ENCODE data around the gene GBF1.

Gene GBF1

GRCh38 chr10:102421757-102422512 lies 176.6 kb downstream of the GBF1 start:
- no peak for DNase-seq (ENCODE audit: low read depth in 2 of 2)

DNA sequence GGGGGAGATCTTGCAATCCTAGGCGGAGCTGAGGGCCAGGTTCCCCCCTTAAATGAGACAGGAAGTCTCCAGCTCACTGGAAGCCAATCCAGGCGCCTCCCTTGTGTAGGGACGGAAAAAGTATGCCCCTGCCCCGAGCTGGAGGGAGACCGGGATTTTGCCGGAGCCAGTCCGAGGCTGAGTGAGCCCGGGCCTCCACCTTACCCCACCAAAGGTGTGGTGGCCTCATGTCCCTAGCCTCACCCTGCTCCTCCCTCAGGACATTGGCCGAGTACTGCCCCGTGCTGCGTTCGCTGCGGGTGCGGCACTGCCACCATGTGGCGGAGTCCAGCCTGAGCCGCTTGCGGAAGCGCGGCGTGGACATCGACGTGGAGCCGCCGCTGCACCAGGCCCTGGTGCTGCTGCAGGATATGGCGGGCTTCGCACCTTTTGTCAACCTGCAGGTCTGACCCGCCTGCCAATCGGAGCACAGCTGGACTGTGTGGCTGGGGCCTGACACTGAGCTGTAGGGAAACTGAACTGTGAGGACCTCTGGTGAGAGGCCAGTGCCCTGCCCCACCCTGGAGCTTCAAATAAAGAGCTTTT lies 177.3 kb downstream of the GBF1 start:
- DNase-seq (ENCODE audit: low read depth in 2 of 2), result peak in 1 of 2 donors; percentile 58

GRCh38 chr10:102423372-102423968 lies 178.1 kb downstream of the GBF1 start:
- DNase-seq (ENCODE audit: low read depth in 2 of 2), result no peak

DNA sequence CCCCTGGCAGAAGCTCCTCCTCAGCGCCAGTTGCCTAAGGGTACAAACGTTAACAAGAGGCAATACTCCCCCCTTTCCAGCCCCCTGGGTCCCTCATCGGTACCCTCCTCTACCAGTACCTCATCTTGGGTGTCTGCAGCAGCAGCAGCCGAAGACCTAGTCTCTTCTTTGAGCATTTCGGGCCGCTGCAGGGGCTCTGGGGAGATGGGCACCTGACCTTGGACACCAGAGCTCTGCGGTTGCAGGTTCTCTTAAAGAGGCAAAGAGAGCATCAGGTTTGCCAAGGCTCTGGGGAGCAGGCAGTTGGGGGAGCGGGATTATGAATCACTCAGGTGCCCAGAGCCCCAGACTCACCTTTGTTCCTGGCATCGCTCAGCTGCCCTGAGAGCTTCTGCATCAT lies 178.8 kb downstream of the GBF1 start:
- no peak for DNase-seq (ENCODE audit: low read depth in 2 of 2)

DNA sequence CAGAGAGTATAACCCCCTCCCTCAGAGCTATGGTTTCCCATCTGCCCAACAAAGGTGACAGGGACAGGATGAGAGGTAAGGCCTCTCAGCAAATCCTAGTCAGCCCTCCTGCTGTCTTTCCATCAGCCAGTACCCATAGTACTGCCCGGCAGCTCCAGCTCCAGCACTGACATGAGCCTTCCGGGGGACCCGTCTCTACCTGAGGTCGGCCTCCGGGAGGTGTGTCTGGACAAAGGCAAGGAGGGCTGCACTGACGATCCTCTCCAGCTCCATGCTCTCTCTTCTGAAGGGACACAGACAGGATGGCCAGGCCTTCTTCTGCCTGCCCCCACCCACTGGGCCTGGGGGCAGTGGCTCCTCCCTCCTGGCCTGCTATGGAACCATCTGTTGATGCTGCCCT lies 179.6 kb downstream of the GBF1 start:
- DNase-seq (ENCODE audit: low read depth in 2 of 2), result no peak

DNA sequence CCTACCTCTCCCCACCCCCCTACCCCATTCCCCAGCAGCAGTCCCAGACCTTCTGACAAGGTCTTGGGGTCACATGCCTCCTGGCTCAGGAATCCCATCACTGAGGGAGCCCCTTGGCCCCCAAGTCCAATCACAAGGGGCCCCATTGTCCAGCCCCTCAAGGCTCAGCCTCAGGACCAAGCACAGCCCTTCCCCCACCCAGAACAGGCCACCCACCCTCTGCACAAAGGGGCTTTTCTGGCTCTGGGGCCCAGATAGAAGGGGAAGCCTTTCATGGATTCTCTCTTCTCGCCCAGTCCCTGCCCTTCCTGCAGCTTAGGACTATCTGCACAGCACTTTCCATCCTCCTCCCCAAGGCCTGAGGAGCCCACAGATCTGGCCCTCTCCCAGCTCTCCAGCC lies 180.1 kb downstream of the GBF1 start:
- no peak for DNase-seq (ENCODE audit: low read depth in 2 of 2)

DNA sequence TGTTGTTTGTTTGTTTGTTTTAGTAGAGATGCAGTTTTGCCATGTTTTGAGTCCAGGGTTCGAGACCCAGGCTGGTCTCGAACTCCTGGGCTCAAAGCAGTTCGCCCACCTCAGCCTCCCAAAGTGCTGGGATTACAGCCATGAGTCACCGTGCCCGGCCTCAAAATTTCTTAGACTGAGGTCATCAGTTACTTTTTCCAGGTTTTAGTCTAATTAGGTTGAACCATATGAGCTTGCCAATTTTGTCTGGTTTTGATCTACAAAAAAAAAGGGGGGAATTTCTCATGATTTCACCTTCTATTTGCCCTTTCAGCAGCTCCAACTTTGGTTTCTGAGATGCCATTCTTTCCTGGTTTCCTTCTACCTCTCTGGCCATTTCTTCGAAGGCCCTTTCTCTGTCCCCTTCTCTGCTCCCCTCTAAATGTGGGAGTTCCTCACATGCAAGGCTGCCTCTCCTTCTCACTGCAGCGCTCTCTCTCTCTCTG lies 181.5 kb downstream of the GBF1 start:
- no peak for DNase-seq (ENCODE audit: low read depth in 2 of 2)

DNA sequence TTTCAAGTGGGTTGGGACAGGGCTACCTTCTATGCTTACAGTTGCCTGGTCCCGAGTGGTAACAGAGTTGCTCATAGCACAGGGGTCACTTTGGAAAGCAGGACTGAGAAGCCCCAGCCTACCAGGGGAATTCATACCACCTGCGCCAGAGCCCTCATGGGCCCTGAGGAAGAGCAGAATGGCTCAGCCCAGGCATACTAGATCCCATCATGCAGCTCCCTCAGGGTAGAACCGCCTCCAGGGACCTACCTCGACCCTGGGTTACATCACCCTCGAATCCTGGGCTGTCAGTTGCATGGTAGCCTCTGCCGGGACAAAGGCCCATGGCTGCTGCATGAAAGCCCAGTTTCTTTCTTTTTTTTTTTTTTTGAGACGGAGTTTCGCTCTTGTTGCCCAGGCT lies 184.1 kb downstream of the GBF1 start:
- no peak for DNase-seq (ENCODE audit: low read depth in 2 of 2)

- no peak for DNase-seq (ENCODE audit: low read depth in 2 of 2)
These were observed 186.3 kb downstream of the GBF1 start for GRCh38 chr10:102431452-102432124.

All from activated CD4-positive, alpha-beta T cell treated with anti-CD3 and anti-CD28 coated beads for 24 hours (primary cell).